HG03175 (cell line): ENCODE data around the gene SYNGAP1.

Experiments used
- ATAC-seq: cut with Tn5 transposase; IDR thresholded peaks from one replicate; pipeline ENCODE4 v1.9.1; 2021; ENCODE audit warnings: mild to moderate bottlenecking, moderate library complexity; ENCODE audit not compliant: unreplicated experiment

SYNGAP1 gene

GRCh38 chr6:33420491-33421343 lies 852 bp downstream of the SYNGAP1 start:
- ATAC-seq: no peak

DNA sequence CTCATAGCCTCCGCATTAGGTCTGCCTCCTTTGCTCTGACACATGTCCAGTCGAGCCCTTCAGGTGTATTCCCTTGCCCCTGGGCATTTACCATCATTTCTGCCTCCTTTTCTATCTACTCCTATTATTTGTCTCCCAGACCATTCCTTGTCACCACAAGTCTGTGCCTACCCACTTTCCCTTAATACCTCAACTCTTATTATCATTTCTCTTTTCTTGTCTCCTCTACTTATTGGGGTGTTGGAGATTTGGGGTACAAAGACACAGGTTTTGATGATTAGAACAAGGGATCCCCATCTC lies 1.4 kb downstream of the SYNGAP1 start:
- no peak for ATAC-seq

GRCh38 chr6:33423777-33424176 lies 3.9 kb downstream of the SYNGAP1 start:
- no peak for ATAC-seq

DNA sequence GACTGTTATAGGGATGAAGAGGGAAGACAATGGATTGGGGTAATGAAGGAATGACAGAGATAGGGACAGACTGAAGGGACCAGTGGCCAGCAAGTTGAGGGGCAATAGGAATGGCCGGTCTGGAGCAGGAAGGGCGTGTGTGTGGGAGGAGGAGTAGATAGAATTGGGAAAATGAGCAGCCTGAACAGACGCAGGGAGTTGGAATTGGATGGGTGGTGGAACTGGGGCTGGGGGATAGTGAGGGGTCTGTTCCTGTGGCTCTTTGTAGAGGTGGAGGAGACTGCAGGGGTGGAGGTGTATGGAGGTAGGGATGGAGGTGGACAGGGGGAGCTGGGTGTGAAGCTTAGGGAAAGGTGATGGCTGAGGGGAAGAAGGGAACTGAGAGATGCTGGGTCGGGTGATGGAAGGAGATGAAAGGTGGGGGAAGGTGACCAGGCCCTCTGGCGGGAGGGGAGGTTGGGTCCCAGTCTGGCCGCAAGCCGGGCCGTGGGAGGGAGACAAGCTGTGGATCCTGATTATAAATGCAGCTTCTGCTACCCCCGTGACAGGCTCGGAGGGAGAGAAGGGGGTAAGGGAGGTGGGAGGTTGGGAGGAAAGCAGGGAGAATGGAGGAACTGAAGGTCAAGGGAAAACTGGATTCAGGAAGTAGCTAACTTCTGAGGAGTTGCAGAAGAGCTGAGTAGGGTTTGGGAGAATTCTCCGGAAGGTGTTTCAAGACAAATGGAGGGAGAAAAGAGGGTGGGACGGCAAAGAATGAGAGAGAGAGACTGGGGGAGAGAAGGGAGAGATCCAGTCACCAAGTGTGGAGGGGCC lies 5.2 kb downstream of the SYNGAP1 start:
- ATAC-seq: no peak

GRCh38 chr6:33425668-33426577 lies 6.1 kb downstream of the SYNGAP1 start:
- ATAC-seq: peak; percentile 36

- ATAC-seq: no peak
These were observed 7.0 kb downstream of the SYNGAP1 start for GRCh38 chr6:33426590-33427511.

DNA sequence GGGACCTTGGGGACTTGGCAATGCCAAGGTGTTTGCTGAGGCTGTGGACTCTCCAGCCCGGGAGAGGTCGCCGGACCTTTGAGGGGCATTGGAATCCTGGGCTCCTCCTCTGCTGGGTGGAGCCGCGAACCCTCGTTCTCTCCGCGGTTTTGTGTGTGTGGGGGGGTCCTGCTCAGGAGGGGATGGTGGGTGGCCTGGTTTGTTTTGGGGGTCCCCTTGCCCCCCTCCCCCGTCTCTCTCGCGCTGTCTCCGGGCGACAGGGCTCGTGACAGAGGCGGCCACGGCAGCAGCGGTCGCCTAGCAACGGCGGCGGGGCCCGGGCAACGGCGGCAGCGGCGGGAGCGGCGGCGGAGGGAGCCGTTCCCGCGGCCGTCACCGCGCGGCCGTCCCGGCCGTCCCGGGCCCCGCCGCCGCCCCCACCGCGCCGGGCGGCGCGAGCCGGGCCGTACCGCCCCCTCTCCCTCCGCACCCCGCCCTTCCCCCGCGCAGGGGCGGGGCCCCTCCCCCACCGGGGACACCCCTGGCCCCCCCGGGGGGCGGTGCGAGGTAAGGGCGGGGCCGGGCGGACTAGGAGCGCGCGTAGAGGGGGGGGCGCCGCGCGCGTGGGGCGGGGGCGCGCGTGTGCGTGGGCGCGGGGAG lies 7.8 kb downstream of the SYNGAP1 start:
- no peak for ATAC-seq

DNA sequence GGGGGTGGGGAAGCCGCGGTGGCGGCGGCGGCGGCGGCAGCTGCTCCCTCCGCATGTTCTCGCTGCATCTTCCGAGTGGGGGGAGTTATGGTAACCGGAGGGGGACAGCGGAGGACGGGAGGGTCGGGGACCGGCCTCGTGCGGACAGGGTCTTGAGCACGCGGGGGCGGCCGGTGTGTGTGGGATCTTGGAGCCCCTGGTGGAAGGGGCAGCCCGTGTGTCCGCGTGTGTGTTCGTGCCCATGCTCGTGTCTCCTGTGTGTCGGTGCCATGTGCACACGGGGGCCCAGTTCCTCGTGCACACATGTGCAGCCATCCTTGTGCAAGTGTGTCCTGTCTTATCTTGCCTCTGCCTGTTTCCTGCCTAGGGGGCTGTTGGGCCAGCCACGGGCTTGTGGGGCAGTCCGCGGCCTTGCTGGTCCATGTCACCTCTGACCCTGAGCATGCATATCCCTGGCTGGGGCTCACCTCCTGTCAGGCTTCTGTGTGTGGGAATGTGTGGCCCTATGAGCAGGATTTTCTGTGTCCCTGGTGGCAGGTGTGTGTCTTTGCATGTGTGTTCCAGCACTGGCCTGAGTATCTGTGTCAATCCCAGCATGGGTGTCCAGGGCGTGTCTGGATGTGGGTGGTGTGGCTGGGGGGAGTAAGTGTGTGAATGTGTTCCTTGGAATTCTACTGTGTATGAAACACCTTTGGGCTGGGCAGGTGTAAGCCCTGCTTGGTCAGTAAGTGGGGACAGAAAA lies 8.5 kb downstream of the SYNGAP1 start:
- no peak for ATAC-seq

DNA sequence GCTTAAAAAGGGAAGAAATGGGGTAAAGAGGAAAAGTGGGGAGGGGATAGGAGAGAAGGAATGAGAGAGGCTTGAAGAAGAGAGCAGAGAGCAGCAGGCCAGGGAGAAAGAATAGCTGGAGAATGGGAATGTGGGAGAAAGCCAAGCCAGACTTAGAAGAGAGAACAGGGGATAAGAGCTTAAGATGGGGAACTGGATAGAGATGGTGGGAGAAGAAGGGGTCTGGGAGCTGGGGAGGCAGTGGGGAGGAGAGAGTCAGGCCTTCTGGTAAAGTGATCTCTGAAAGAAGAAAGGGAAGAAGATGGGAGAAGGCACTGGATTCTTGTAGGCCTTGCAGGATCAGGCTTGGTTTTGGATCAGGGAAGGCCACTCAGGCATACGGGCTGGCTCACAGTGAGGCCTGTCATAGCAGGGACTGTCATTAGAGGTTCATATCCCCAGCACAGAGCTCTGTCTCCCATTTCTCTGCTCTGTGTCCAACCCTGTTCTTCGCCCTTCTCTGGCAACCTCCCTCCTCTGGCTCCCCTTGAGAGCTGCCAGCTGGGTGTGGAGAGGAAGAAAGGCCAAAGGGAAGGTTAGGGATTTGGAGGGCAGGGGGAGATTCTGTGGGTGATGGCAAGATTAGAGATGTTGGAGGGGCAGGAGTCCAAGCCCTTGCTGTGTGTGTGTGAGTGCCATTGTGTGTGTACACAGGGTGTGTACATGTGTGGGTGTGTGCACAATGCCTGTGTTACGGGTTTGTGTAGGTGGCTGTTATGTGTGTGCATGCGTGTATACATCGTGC lies 9.3 kb downstream of the SYNGAP1 start:
- ATAC-seq: no peak

DNA sequence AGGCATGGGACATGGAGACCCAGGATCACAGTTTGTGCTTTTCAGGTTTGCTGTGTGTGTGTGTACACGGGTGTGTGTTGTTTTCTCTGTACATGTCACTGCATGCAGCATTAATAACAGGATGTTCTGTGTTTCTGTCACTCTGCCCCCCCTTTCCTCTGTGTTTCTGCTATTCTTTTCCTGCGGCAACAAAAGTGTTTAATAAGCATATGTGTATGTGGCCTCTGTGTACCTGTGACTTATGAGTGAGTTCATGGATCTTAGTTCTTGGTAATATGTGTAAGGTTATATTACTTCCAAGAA lies 9.8 kb downstream of the SYNGAP1 start:
- ATAC-seq: no peak

DNA sequence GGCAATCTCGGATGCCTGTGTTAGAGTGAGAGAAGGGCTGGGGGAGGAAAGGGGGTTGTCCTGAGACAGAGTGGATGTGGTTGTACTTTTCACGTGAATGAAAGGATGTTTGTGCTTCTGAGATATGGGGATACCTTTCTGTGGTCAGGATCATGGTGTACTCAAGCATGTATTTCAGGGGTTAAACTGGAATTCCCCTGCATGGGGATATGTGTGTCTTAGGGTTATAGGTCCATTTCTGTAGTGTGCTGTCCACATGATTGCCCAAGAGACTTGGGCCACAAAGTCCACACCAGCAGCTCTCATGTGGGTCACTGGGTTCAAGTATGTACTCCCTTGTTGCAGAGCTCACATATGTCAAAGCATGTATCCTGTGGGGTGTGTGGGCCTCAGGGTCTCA lies 10.5 kb downstream of the SYNGAP1 start:
- no peak for ATAC-seq

DNA sequence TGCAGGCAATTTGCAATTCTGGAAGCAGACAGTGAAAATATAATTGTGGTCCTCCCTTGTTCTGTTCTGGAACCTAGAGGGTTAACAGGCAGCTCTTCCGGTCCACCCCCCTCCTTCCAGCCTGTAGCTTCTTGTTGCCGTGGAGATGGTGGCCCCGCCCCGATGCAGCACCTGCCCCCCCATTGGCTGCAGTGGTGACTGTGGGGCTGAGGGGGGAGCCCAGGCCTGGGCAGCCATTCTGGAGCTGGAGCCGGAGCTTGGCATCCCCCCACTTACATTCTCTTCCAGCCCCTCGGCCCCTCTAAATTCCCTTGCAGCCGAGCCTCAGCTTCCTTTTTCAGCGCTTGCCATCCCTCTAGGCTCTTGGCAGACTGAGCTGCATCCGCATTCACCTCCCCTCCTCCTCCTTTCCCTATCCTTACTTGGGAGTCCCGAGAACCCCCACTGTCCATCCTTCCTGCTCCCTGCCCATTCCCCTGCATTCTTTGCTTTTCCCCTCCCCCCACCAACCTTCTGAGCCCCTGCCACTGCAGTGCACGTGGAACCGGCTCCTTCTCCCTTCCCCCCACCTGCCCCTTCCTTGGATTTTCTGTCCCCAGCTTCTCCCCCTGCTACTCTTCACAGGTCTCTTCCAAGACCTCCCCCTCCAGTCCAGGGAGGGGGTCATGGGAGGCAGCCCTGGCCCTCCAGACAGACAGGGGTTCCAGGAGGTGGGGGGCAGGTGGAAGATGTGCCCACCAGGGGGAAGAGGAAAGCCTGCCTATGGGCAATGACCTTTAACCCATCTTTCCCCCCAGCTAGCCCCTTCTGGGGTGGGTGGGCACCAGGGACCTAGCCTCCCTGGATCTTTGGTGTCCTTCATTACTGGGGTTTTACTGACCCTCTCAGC lies 11.4 kb downstream of the SYNGAP1 start:
- ATAC-seq: peak; percentile 54

DNA sequence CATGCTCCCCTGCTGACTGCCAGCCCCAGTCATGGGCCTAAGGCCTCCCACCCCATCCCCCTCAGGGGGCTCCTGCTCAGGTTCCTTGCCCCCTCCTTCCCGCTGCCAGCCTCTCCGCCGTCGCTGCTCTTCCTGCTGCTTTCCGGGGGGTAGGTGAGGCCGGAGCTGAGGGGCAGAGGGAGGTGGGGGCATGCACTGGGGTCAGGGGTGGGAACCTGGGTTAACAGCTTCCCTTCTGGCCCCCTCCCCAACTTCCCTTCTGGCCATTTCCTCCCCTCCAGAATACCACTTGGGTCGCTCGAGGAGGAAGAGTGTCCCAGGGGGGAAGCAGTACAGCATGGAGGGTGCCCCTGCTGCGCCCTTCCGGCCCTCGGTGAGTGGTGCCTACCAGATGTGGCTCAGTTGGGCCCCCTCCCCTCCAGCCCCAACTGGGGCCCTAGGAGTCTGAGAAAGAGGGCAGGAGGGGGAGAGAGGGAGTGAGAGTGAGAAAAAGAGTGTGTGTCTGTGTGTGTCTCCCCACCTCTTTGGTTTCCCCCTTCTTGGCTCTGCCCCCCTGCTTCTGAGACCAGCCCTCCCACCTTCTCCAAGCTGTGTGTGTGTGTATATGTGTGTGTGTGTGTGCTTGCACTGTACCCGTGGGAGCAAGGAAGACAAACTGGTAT lies 12.1 kb downstream of the SYNGAP1 start:
- ATAC-seq: no peak

DNA sequence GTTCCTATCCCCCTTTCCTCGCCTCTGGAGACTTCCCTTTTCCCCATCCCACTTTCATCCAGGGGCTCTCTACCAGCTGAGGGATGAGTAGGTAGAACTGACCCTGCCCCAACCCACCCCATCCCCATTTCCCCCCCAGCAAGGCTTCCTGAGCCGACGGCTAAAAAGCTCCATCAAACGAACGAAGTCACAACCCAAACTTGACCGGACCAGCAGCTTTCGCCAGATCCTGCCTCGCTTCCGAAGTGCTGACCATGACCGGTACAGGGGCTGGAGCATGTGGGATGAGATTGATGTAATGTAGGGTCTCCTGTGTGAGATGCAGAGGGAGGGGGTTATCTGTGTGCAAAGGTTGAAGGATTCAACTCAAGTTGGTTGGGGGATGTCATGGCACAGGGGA lies 12.7 kb downstream of the SYNGAP1 start:
- no peak for ATAC-seq

DNA sequence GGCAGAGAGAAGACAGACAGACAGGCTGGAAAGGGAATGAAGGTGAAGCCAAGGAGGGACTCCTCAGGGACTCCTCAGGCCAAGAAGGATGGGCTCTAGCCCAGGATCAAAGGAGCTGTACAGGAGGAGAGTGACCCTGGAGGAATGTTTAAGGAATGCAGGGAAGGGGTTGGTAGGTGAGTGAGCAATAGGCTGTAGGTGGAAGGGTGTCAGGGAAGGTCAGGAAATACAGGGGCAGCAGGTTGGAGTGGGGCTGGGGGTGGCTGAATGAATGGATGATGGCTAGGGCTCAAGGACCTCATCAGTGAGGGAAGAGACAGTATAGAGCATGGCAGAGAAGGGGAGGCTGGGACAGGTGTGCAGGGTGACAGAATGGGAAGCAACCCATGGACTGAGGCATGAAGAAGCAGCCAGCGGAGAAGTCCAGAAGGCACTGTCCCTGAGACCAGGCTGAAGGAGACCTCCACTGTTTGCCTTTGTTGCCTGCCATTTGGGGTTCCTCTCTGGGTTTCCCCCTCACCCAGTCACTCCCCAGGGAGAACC lies 13.2 kb downstream of the SYNGAP1 start:
- ATAC-seq: no peak

DNA sequence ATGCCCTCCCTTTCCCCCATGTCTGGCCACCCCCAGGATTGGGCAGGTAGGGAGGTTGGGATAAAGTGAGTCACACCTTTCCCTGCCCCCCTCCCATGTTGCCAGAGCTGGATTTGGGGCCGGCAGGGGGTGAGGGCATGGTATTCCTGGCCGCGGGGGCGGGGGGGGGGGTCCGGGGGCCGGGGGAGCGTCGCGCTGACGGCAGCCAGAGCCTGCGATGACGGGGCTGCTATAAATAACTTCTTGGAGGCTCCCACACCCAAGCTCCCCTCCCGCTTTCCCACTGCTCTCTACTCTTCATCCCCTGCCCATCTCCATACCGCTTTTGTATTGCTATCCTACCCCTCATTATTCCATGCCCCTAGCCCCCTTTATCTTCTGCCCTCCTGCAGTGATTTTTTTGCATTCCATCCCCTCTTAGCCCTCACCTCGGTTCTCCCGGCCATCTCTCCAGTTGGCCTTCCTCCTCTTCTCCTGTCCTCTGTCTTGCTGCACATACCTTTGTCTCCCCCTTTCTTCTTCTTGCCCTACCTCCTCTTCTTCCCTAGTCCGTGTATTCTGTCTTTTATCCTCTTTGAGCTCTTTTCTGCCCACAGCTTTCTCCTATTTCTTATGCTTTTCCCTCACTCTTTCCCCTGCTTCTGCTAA lies 13.8 kb downstream of the SYNGAP1 start:
- no peak for ATAC-seq
